Spleen (tissue), 11 donors: Measurements from ENCODE around the gene MSI2. TPM values are rescaled to one million over a fixed set of nuclear protein-coding genes. Genes with fewer than 3 reads are reported as not detected.

Source experiments
- DNase-seq: peaks from one replicate; pipeline ENCODE4 v3.0.0-alpha.2; 2020
- H3K27ac ChIP-seq, 8 donors: fragments of 200-600 bp; sonication (generic) in 7 of 8; 1 replicate in 4 of 8; 2 replicates in 4 of 8; pipeline versions ENCODE4 v1.5.0 to v1.8.0; 2016 to 2021; ENCODE audit warnings: inconsistent platforms in 4 of 8, mild to moderate bottlenecking in 4 of 8, moderate library complexity in 1 of 8
- H3K27me3 ChIP-seq, 7 donors: fragments of 200-600 bp; sonication (generic) in 6 of 7; replicated peaks in 1 of 7; 1 replicate in 4 of 7; 2 replicates in 3 of 7; pipeline versions ENCODE4 v1.5.0 to v1.8.0; 2016 to 2021; ENCODE audit warnings: inconsistent platforms in 3 of 7, mild to moderate bottlenecking in 1 of 7
- H3K36me3 ChIP-seq, 6 donors: fragments of 200-600 bp; sonication (generic) in 5 of 6; 1 replicate in 4 of 6; 2 replicates in 2 of 6; pipeline versions ENCODE4 v1.5.0 to v1.8.0; 2016 to 2021; ENCODE audit warnings: inconsistent platforms in 2 of 6
- H3K4me1 ChIP-seq, 6 donors: fragments of 200-600 bp; sonication (generic) in 5 of 6; 1 replicate in 3 of 6; 2 replicates in 3 of 6; pipeline versions ENCODE4 v1.5.0 to v1.8.0; 2016 to 2021; ENCODE audit warnings: inconsistent platforms in 3 of 6
- H3K4me3 ChIP-seq, 8 donors: fragments of 200-600 bp; sonication (generic) in 7 of 8; 1 replicate in 4 of 8; 2 replicates in 4 of 8; pipeline versions ENCODE4 v1.5.0 to v1.8.0; 2016 to 2021; ENCODE audit warnings: inconsistent platforms in 4 of 8, mild to moderate bottlenecking in 4 of 8, moderate library complexity in 2 of 8
- H3K9me3 ChIP-seq, 8 donors: fragments of 200-600 bp; sonication (generic) in 7 of 8; 1 replicate in 4 of 8; 2 replicates in 4 of 8; pipeline versions ENCODE4 v1.5.0 to v1.8.0; 2016 to 2021; ENCODE audit warnings: inconsistent platforms in 4 of 8
- CTCF ChIP-seq, 11 experiments: fragments of 200-600 bp in 7 of 11; fragments of 450-650 bp in 4 of 11; sonication (generic) in 4 of 11; IDR thresholded peaks in 8 of 11; conservative IDR thresholded peaks in 3 of 11; 1 replicate in 7 of 11; 2 replicates in 4 of 11; pipeline versions ENCODE4 v1.4.0 to v1.8.0; 2016 to 2021; ENCODE audit warnings: antibody characterized with exemption in 11 of 11, inconsistent platforms in 4 of 11, mild to moderate bottlenecking in 1 of 11
- POLR2A ChIP-seq, 3 donors: fragments of 450-650 bp; IDR thresholded peaks; one replicate each; pipeline ENCODE4 v1.5.1; 2017; ENCODE audit warnings: antibody characterized with exemption in 3 of 3, mild to moderate bottlenecking in 1 of 3
- POLR2AphosphoS5 ChIP-seq, 3 donors: sonication (generic); formaldehyde crosslinking; IDR thresholded peaks; one replicate each; pipeline ENCODE4 v1.5.1; 2017; ENCODE audit warnings: antibody characterized with exemption in 3 of 3
- whole genome bisulfite sequencing, 5 donors: extraction: QIAGEN DNeasy Blood & Tissue Kit in 3 of 5; methylation state at CpG; one replicate each; pipeline versions ENCODE4 v1.1.5 to v1.1.7; 2013 to 2018; 5-methylcytosine and 5-hydroxymethylcytosine counted together
- intact Hi-C: fragments of 100-400 bp; cut with DNase I; formaldehyde crosslinking; loops from one replicate; pipeline ENCODE4 v1.15.0; 2023; ENCODE audit warnings: low total_unique reads
- polyA plus RNA-seq, 3 donors: library from polyadenylated mRNA; stranded (reverse); fragments of 200-250 nt; gene quantifications; one replicate each; pipeline ENCODE4 v1.2.1, GENCODE V29; 2013
- total RNA-seq, 7 donors: library from RNA; depleted of rRNA in 3 of 7; stranded (reverse); fragments of >200 nt in 3 of 7; fragmentation: NEBNext Ultra II Directional in 4 of 7; extraction: Animal tissue kit (Norgen Biotek cat#: 25700) in 4 of 7; gene quantifications; one replicate each; pipeline versions ENCODE4 v1.1.0 to v1.2.1, GENCODE V29; 2016 to 2021
- donor health status: healthy with polysubstance abuse.
- donor health status: DM: no; HTN: no; CAD: no; lungs with moderate emphysema.
- donor health status: DM: no; HTN: no; CAD: no.
- donor health status: Bipolar disorder and iron deficiency.
- donor health status: healthy.
- donor health status: DM: no; HTN: no; CAD: no.
- donor health status: DM: yes; HTN: yes; CAD: no.

Gene MSI2
- total and polyA plus RNA-seq, 10 donors, result 9.8 to 131 (median 64.7) TPM

- Histone ChIP-seq H3K4me1 (peaks cover 0 to 71% (median 36%) of the 10 kb centered on the region in 6 donors), H3K27ac (no peak overlapping the region), H3K4me3 (no peak overlapping the region), H3K27me3 (no peaks in the 10 kb centered on the region), H3K36me3 (peaks cover 0 to 6% (median 0%) of the 10 kb centered on the region in 6 donors), H3K9me3 (no peaks in the 10 kb centered on the region)
- intact Hi-C loops, result no loop called here
- WGBS, 5 donors, result 95 to 97% (median 96%) methylated on average over 7 of the region's 7 CpGs
- no peak for DNase-seq
- TF ChIP-seq POLR2A (IDR thresholded peaks at IDR 0.05), result no peak
- no peak for TF ChIP-seq POLR2AphosphoS5 (IDR thresholded peaks at IDR 0.05)
- no peak for TF ChIP-seq CTCF (IDR thresholded peaks at IDR 0.05 in 8 of 11, conservative IDR thresholded peaks at IDR 0.05 in 3 of 11)
These were observed 274.8 kb downstream of the MSI2 start for GRCh38 chr17:57531078-57531477.

- Histone ChIP-seq H3K27me3 (no peaks in the 10 kb centered on the region), H3K9me3 (no peaks in the 10 kb centered on the region), H3K36me3 (peaks cover 0 to 6% (median 0%) of the 10 kb centered on the region in 6 donors), H3K27ac (peak overlapping the region in 1 of 8 donors; percentile 13), H3K4me3 (no peak overlapping the region), H3K4me1 (peaks cover 0 to 75% (median 38%) of the 10 kb centered on the region in 6 donors)
- WGBS, 5 donors, result 73 to 76% (median 75%) methylated on average over 19 of the region's 19 CpGs
- no peak for DNase-seq
- intact Hi-C loops, result no loop called here
- TF ChIP-seq POLR2AphosphoS5 (IDR thresholded peaks at IDR 0.05), result no peak
- TF ChIP-seq CTCF (IDR thresholded peaks at IDR 0.05 in 8 of 11, conservative IDR thresholded peaks at IDR 0.05 in 3 of 11), result no peak
- TF ChIP-seq POLR2A (IDR thresholded peaks at IDR 0.05), result no peak
These were observed 275.6 kb downstream of the MSI2 start for GRCh38 chr17:57531648-57532504.

GRCh38 chr17:57532556-57532955, 276.2 kb downstream of the MSI2 start:
- Histone ChIP-seq H3K9me3 (no peaks in the 10 kb centered on the region), H3K4me1 (peaks cover 0 to 76% (median 41%) of the 10 kb centered on the region in 6 donors), H3K27ac (peak overlapping the region in 1 of 8 donors; percentile 13), H3K4me3 (no peak overlapping the region), H3K36me3 (peaks cover 0 to 6% (median 0%) of the 10 kb centered on the region in 6 donors), H3K27me3 (no peaks in the 10 kb centered on the region)
- no peak for DNase-seq
- intact Hi-C loops, result no loop called here
- no peak for TF ChIP-seq CTCF (IDR thresholded peaks at IDR 0.05 in 8 of 11, conservative IDR thresholded peaks at IDR 0.05 in 3 of 11)
- no peak for TF ChIP-seq POLR2AphosphoS5 (IDR thresholded peaks at IDR 0.05)
- TF ChIP-seq POLR2A (IDR thresholded peaks at IDR 0.05), result no peak
- WGBS, 5 donors, result 55 to 74% (median 67%) methylated on average over 5 to 6 of the region's 6 CpGs

- peaks cover 0 to 80% (median 44%) of the 10 kb centered on the region in 6 donors for H3K4me1 ChIP-seq
- no peak overlapping the region for H3K4me3 ChIP-seq
- TF ChIP-seq CTCF (IDR thresholded peaks at IDR 0.05 in 8 of 11, conservative IDR thresholded peaks at IDR 0.05 in 3 of 11), result no peak
- peak in 1 of 3 donors; percentile 24 for TF ChIP-seq POLR2AphosphoS5 (IDR thresholded peaks at IDR 0.05)
- TF ChIP-seq POLR2A (IDR thresholded peaks at IDR 0.05), result no peak
- H3K9me3 ChIP-seq, result no peaks in the 10 kb centered on the region
- WGBS, 5 donors, result 60 to 82% (median 74%) methylated on average over 1 to 5 of the region's 5 CpGs
- H3K27me3 ChIP-seq, result no peaks in the 10 kb centered on the region
- peak overlapping the region in 1 of 8 donors; percentile 13 for H3K27ac ChIP-seq
- intact Hi-C loops, result no loop called here
- no peak for DNase-seq
- peaks cover 0 to 6% (median 0%) of the 10 kb centered on the region in 6 donors for H3K36me3 ChIP-seq
These were observed 276.6 kb downstream of the MSI2 start for GRCh38 chr17:57532966-57533365.
